ENCODE results near the gene OR2AP1.

OR2AP1 gene

DNA sequence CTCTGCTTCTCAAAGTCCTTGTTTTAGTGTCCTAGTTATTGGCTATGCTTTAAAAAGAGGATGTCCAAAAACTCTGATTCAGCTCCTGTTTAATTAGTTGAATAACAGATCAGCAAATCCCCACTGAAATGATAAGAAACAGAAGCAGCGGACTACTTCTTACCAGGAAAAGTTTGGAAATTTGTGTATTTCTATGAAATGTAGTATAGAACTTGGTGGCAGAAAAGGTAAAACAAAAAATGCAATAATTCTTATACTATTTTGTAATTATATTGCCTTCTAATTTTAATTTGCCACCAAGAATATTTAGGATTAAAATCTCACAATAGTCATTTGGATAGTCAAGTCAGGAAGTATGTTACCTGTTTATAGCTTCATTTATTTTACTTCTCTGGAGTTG is at the start of gene OR2AP1:
TSS of gene OR2AP1 (plus strand) at position 301 of the 400 bp plus-strand sequence. CDS start 1,947 bp downstream, outside the sequence.
- TF ChIP-seq GATA2 (IDR thresholded peaks at IDR 0.05; ENCODE audit: low read depth, low read length) (no peak), GATA3 (IDR thresholded peaks at IDR 0.05; ENCODE audit: low read depth, low read length) (no peak)

DNA sequence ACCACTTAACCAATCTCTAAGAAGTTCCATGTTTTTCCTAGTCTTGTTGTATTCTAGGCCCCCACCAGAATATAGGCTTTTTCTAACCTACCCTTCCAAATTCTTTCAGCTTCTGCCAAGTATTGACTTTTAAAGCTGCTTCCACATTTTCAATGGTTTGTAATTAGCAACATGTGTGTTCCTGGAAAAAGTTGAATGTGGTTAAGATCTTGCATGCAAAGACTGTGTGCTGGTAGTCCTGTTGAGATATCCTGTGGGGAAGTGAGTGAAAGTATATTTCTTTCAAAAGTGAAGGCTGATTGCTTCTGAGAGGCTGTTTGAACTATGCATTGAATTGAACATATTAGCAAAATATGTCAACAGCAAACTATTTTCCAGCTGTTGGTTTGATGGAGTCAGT is 23.5 kb upstream of the OR2AP1 start:
- TF ChIP-seq GATA2 (IDR thresholded peaks at IDR 0.05; ENCODE audit: low read depth, low read length) (no peak), GATA3 (IDR thresholded peaks at IDR 0.05; ENCODE audit: low read depth, low read length) (no peak)

DNA sequence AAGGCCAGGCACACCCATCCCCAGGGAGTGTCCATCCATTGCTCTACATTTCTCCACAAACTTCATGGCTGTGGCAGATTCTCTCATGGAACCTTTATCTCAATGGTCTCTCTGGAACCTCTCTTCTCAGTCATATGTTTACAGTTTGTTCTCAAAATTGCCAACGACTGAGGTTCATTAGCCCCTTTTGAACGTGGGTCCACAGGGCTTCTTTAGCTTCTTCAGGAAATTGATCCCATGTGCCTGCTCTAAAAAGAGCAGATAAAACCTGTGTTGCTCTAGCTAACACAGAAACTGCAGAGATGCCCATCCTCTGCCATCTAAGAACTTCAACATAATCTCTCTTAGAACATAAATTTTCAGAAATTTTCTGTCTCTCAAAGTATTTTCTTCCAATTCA is 23.0 kb upstream of the OR2AP1 start, which contains the start of gene OR6C4:
TSS of gene OR6C4 (plus strand) at position 301 of the 400 bp plus-strand sequence. CDS start 1,625 bp downstream, outside the sequence.
- TF ChIP-seq GATA3 (IDR thresholded peaks at IDR 0.05; ENCODE audit: low read depth, low read length): no peak

DNA sequence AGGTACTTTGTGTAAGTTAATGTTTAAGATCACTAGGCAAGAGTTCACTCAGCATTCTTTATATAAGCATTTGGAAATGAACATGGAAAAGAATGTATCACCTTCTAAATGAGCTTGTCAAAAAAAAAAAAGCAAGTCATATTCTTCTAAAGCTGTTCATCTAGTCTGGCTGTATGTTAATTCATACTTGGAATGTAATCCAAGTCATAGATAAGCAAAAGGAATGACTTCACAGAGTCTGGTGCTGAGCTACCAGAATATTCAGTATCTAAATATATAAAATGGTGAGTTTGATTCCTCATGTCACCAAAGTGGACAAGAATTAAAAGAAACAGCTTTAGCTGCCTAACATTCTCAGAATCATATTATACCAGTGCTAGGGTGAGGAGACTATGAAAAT is 18.0 kb upstream of the OR2AP1 start:
- TF ChIP-seq GATA3 (IDR thresholded peaks at IDR 0.05; ENCODE audit: low read depth, low read length) (no peak), GATA2 (IDR thresholded peaks at IDR 0.05; ENCODE audit: low read depth, low read length) (no peak)

DNA sequence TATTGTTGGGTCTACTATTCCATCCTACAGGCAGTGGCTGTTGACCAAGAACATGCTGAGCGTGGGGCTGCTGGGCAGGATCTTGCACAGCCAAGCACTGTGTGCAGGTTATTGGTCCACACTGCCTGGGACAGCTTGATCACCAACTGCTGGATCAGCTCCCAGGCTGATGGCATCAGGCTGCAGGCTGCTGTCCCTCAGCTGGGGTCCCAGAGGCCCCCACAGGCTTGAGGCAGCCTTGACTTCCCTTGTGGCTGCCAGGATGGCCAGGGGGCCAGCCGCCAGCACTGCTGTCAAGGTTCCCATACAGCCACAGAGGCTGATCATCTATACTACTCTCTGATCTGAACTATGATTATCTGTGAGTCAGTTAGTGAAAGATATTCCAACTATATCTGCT is 9.8 kb downstream of the OR2AP1 start:
- TF ChIP-seq GATA3 (IDR thresholded peaks at IDR 0.05; ENCODE audit: low read depth, low read length): no peak
- TF ChIP-seq GATA2 (IDR thresholded peaks at IDR 0.05; ENCODE audit: low read depth, low read length): no peak

DNA sequence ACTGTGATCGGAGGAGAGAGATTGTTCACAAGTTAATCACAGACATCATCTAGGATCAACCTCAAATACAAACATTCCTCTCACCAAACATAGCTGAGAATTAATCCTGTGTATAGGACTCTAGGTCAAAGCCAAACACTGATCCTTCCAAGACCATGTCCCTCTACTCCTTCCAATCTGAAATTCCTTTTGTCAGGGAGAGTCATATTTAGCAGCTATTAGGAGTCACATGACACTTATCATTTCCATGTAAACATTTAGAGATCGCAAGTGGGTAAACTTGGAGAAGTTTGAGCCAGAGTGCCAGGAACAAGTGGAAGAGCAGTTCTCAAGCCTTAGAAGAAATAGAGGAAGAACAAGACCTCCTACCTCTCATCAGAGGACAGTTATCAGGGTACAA is 13.5 kb downstream of the OR2AP1 start:
- TF ChIP-seq GATA3 (IDR thresholded peaks at IDR 0.05; ENCODE audit: low read depth, low read length): no peak
- no peak for TF ChIP-seq GATA2 (IDR thresholded peaks at IDR 0.05; ENCODE audit: low read depth, low read length)

DNA sequence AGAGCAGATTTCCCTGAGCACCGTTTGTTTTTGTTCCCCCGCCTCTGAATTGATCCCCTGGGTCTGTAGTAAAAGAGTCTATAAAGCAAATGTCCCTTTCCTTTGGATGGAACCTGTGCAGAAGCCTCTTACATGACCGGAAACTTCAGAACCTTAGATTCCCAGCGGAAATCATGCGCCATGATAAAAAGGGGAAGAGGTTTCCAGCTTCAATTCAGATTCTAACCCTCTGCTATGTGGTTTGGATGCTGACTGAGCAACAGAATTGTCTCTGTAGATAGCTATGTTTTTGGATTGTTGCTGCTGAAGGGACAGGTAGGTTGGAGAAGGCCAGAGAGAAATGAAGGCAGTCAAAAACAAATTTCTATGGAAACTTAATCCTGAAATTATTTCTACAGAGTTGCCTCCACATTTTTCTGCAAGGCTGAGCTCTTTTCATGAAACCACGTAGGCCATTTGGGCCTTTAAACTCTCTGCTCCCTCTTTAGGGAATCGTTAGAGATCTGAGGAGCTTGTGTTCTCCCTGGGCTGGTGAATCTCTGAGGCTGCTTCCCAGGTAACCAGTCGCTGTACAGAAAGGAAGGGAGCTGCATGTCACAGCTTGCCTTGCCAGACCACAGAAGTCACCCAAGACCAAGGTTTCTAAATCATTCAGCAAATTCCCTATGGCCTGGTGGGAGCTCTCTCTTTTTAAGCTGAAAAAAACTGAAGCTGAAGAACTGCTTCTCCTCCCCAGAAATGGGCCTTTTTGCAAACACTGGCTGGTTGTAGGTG is 35.7 kb downstream of the OR2AP1 start:
- TF ChIP-seq GATA2 (IDR thresholded peaks at IDR 0.05; ENCODE audit: low read depth, low read length) (no peak), GATA3 (IDR thresholded peaks at IDR 0.05; ENCODE audit: low read depth, low read length) (no peak)

DNA sequence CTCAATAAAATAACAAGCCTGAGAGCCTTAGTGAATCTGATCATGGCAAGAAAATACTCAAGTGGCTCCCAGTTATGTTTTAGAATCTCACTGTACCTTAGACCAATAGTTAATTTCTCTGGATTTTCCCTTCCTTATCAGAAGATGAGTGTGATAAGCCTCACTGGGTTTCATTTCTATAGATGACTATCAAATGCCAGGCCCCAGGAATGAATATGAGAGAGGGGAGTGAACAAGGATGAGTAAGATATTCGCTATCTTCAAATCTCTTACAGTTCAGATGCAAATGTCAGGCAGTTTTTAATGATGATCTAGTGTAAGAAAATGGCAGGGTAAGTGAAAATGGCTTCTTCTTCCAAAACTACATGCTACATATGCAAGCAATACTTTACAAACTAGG is 38.3 kb downstream of the OR2AP1 start:
- TF ChIP-seq GATA3 (IDR thresholded peaks at IDR 0.05; ENCODE audit: low read depth, low read length) (no peak), GATA2 (IDR thresholded peaks at IDR 0.05; ENCODE audit: low read depth, low read length) (no peak)

DNA sequence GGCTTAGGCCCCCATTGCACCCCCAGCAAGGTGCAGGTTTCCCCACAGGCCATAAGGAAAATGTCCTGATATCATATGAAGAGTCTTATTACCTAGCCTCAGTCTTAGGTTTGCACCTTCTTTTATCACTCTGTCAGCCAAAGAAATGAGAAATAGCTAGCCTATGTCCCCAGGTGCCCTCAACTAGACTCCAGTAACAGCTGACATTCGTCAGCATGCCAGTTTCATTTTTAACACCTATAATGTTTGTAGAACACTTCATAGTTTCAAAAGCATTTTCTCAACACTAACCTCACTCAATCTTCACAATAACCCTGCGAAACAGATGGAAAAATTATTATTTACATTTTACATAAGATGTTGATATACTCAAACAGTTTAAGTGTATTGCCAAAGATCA is 40.4 kb downstream of the OR2AP1 start:
- no peak for TF ChIP-seq GATA2 (IDR thresholded peaks at IDR 0.05; ENCODE audit: low read depth, low read length)

DNA sequence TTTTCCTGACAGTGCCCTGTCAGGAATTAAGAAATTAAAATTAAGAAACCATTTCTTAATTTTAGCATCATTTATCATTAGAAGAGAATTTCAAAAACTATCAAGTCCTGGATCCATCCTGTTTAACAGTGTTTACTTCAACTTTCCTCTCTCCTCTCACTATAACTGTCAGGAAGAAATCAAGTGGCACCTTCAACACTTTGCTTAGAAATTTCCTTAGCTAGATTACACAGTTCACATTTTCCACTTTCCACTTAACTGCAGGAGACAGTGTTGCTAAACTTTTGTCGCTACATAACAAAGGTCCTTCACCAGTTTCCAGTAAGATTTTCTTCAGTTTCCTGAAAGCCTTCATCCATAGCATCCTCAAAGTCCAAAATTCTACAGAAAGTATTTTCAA is 42.5 kb downstream of the OR2AP1 start:
- TF ChIP-seq GATA2 (IDR thresholded peaks at IDR 0.05; ENCODE audit: low read depth, low read length): no peak
- TF ChIP-seq GATA3 (IDR thresholded peaks at IDR 0.05; ENCODE audit: low read depth, low read length): no peak

DNA sequence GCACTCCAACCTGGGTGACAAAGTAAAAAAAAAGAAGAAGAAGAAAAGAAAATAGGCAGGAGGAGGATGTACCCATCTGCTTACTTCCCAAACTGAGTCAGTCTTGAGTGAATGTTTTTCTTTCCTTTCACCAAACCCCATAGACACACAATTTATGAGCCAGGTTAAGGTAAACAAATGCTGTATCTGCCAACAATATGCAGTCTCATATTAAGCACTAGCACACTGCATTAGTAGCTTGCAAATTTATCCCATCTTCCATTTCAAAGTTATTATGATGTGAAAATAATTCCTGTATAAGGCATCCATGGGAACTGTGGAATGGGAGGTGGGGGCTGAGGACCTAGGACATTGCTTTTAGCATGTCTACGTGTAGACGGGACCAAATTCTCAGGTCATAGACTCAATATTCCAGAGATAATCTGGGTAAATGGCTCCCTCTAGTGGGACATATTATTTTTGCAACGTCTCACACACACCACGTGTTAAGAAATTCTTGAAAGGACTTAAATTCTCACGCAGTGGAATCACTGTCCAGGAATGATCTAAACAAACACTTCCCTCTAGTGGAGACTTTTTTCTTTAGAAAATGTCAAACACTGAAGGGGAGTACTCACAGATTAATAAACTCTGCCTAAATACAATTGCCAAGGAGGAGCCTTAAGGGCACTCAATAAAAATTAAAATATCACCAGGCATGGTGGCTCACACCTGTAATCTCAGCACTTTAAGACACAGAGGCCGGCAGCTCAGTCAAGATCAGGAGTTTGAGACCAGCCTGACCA is 47.3 kb downstream of the OR2AP1 start:
- TF ChIP-seq GATA3 (IDR thresholded peaks at IDR 0.05; ENCODE audit: low read depth, low read length) (no peak), GATA2 (IDR thresholded peaks at IDR 0.05; ENCODE audit: low read depth, low read length) (no peak)

DNA sequence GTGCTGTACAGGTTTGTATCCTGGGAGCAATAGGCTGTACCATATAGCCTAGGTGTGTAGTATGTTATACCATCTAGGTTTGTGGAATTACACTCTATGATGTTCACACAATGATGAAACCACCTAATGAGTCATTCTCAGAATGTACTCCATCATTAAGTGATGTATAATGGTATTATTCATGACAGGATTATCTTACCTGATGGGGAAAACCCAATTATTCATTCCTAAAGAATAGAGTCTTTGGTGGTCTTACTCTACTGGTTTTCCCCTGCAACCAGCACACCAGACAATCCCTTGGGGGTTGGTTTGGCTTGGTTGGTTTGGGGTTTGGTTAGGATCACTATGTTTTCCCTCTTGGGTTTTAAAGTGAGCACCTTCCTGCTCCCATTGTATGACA is 51.8 kb downstream of the OR2AP1 start:
- no peak for TF ChIP-seq GATA2 (IDR thresholded peaks at IDR 0.05; ENCODE audit: low read depth, low read length)
